Left ventricle myocardium inferior (tissue), 1 donor: Measurements from ENCODE around the gene SEZ6. TPM values are rescaled to one million over a fixed set of nuclear protein-coding genes. Genes with fewer than 3 reads are reported as not detected.
A peak's percentile ranks its signal among the peaks of the same experiment; 100 is the strongest.

Experiments used
- DNase-seq: peaks from one replicate; pipeline ENCODE4 v3.0.0-alpha.2; 2020
- H3K27ac ChIP-seq: fragments of 200-600 bp; replicated peaks from 2 replicates; pipeline ENCODE4 v1.8.0; 2021
- H3K27me3 ChIP-seq: fragments of 200-600 bp; 2 replicates; pipeline ENCODE4 v1.8.0; 2021; ENCODE audit warnings: low read depth
- H3K36me3 ChIP-seq: fragments of 200-600 bp; 2 replicates; pipeline ENCODE4 v1.8.0; 2021
- H3K4me1 ChIP-seq: fragments of 200-600 bp; 2 replicates; pipeline ENCODE4 v1.8.0; 2021
- H3K4me3 ChIP-seq: fragments of 200-600 bp; 2 replicates; pipeline ENCODE4 v1.8.0; 2021; ENCODE audit warnings: mild to moderate bottlenecking, moderate library complexity
- H3K9me3 ChIP-seq: fragments of 200-600 bp; replicated peaks from 2 replicates; pipeline ENCODE4 v1.8.0; 2021
- intact Hi-C: fragments of 100-400 bp; cut with micrococcal nuclease; formaldehyde crosslinking; loops from one replicate; pipeline ENCODE4 v1.11.0; 2022
- total RNA-seq: library from RNA; stranded (reverse); fragmentation: NEBNext Ultra II Directional; extraction: Animal tissue kit (Norgen Biotek cat#: 25700); gene quantifications from one replicate; pipeline ENCODE4 v1.2.1, GENCODE V29; 2021
- TF ChIP-seq, protein P1 (sequence below): fragments of 200-600 bp; IDR thresholded peaks from 2 replicates; pipeline ENCODE4 v1.8.0; 2021; ENCODE audit warnings: antibody characterized with exemption, mild to moderate bottlenecking, borderline replicate concordance
- donor health status: DM: no; HTN: yes; CAD: no; lungs with severe emphysema.

Gene SEZ6
- total RNA-seq, 1 donor from 2014 or later = not detected

DNA sequence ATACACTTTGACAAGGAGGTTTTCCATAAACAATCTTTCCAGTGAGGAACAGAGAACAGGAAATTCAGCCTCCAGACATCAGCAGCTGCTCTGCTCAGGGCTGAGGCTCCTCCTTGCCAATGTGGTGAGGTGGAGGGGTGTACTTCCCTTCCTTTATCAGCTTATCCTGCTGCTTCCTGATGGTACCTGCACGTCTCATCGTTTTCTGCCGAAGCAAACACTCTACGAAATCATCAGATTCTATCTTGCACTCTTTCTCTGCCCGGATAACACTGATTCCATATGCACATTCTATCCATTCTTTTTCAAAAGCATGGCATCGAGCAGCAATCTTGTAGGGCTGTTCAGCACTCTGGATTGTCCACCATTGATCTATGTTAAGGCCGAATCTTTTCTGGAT, 15.4 kb upstream of the SEZ6 start:
- Histone ChIP-seq H3K4me1 (peaks cover 10% of the 10 kb centered on the region), H3K9me3 (no peaks in the 10 kb centered on the region), H3K4me3 (no peak overlapping the region), H3K27ac (no peak overlapping the region), H3K36me3 (no peaks in the 10 kb centered on the region), H3K27me3 (peaks cover 80% of the 10 kb centered on the region)
- intact Hi-C loops = no loop called here
- no peak for DNase-seq
- TF ChIP-seq, protein P1, sequence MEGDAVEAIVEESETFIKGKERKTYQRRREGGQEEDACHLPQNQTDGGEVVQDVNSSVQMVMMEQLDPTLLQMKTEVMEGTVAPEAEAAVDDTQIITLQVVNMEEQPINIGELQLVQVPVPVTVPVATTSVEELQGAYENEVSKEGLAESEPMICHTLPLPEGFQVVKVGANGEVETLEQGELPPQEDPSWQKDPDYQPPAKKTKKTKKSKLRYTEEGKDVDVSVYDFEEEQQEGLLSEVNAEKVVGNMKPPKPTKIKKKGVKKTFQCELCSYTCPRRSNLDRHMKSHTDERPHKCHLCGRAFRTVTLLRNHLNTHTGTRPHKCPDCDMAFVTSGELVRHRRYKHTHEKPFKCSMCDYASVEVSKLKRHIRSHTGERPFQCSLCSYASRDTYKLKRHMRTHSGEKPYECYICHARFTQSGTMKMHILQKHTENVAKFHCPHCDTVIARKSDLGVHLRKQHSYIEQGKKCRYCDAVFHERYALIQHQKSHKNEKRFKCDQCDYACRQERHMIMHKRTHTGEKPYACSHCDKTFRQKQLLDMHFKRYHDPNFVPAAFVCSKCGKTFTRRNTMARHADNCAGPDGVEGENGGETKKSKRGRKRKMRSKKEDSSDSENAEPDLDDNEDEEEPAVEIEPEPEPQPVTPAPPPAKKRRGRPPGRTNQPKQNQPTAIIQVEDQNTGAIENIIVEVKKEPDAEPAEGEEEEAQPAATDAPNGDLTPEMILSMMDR = no peak

DNA sequence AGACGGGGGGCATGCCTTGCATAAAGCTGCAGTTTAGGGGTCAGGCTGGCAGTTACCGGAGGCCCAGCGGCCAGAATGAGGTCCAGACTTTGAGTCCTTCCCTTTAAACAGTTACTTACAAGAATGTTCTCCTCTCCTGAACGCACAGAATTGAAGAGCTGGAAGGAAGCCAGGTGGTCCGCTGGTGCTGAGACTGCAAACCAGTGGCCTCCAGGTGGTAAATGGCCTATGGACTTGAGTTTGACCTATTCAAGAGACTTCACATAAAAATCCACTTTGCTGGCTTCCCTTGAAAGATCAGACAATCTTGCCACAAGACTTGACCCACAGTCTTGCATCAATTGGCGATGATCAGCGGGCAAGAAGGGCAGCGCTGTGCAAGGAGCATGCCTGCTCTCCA, 14.7 kb upstream of the SEZ6 start:
- Histone ChIP-seq H3K4me3 (no peak overlapping the region), H3K9me3 (no peaks in the 10 kb centered on the region), H3K36me3 (no peaks in the 10 kb centered on the region), H3K27ac (no peak overlapping the region), H3K27me3 (peaks cover 86% of the 10 kb centered on the region), H3K4me1 (peaks cover 10% of the 10 kb centered on the region)
- intact Hi-C loops = no loop called here
- TF ChIP-seq, protein P1 = no peak
- DNase-seq = no peak

GRCh38 chr17:29019475-29020181, 13.8 kb upstream of the SEZ6 start:
- Histone ChIP-seq H3K4me1 (peaks cover 10% of the 10 kb centered on the region), H3K36me3 (no peaks in the 10 kb centered on the region), H3K4me3 (peak overlapping the region; percentile 48), H3K9me3 (no peaks in the 10 kb centered on the region), H3K27me3 (peaks cover 90% of the 10 kb centered on the region), H3K27ac (no peak overlapping the region)
- intact Hi-C loops = no loop called here
- TF ChIP-seq, protein P1 = no peak
- no peak for DNase-seq

GRCh38 chr17:29018788-29019474, 13.1 kb upstream of the SEZ6 start:
- Histone ChIP-seq H3K27ac (no peak overlapping the region), H3K4me1 (peaks cover 10% of the 10 kb centered on the region), H3K9me3 (no peaks in the 10 kb centered on the region), H3K36me3 (no peaks in the 10 kb centered on the region), H3K4me3 (no peak overlapping the region), H3K27me3 (peaks cover 83% of the 10 kb centered on the region)
- DNase-seq = no peak
- TF ChIP-seq, protein P1 = no peak
- intact Hi-C loops = no loop called here

DNA sequence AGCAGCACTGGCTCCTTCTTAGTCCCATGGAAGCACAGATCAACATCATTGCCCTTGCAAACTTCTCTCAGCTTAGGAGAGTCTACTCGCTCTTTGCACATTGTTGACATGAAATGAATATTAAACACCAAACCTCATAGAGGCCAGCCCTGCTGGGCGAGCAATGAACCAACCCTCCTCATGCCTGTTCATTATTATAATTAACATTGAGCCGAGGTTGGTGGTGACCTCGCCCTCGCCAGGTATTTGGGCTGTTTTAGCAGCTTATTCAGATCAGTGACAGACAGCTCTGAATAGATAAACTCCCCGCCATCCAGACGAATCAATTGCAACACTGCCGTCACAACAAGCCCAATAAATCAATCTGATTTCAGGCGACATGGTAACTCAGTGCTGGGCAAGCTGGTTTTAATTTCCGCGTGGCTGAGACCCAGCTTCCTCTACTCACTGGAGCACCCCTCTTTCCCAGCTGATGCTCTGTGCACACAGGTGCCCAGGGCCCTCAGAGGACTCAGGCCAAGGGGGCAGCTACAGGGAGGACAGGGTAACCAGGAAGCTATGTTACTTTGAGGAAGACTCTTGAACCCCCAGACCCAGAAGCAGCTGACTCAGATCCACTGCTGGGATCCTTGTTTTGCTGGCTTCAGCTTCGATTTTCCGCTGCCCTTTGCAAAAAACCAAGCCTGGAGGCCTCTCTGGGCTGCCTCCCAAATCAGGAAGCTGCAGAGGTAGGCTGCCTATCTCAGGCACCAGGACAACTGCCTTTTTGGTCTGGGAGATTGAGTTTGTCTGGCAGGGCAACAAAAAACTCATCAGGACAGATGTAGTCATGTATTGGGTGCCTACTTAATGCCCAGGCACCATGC, 10.7 kb upstream of the SEZ6 start:
- TF ChIP-seq, protein P1 = no peak
- Histone ChIP-seq H3K4me1 (peaks cover 10% of the 10 kb centered on the region), H3K4me3 (no peak overlapping the region), H3K27ac (no peak overlapping the region), H3K9me3 (no peaks in the 10 kb centered on the region), H3K27me3 (peaks cover 65% of the 10 kb centered on the region), H3K36me3 (no peaks in the 10 kb centered on the region)
- no peak for DNase-seq
- intact Hi-C loops = no loop called here
